ENCODE measurements around the gene EBF3. TPM values are rescaled to one million over a fixed set of nuclear protein-coding genes. Genes with fewer than 3 reads are reported as not detected.

Gene EBF3
- total and polyA plus RNA-seq, 2 experiments from 2014 or later = 0.27 to 0.49 TPM

- Histone ChIP-seq H4K20me1 (replicated peaks; ENCODE audit: insufficient read depth) (no peaks in the 10 kb centered on the region), H3K9me2 (ENCODE audit: insufficient read depth) (no peaks in the 10 kb centered on the region), H3K4me2 (no peak overlapping the region), H3K27me3 (ENCODE audit: insufficient read depth) (no peaks in the 10 kb centered on the region), H3K79me2 (replicated peaks; ENCODE audit: insufficient read depth) (no peaks in the 10 kb centered on the region), H3K4me3 (no peak overlapping the region), H3F3A (replicated peaks; ENCODE audit: low read depth) (no peaks in the 10 kb centered on the region), H3K27ac (ENCODE audit: low read depth) (no peak overlapping the region), H3K4me1 (ENCODE audit: insufficient read depth) (no peaks in the 10 kb centered on the region), H2AFZ (no peak overlapping the region), H3K36me3 (ENCODE audit: insufficient read depth) (no peaks in the 10 kb centered on the region)
- no peak overlapping the region for H3K4me3 Mint-ChIP-seq
- TF ChIP-seq POLR2AphosphoS5 (IDR thresholded peaks at IDR 0.05; ENCODE audit: low read depth) (no peak), ZNF114 (CRISPR knock-in tag; IDR thresholded peaks at IDR 0.05) (no peak)
- ATAC-seq (no peak), DNase-seq (ENCODE audit: low spot score) (no peak)
- no peaks in the 10 kb centered on the region for H3K9me3 Mint-ChIP-seq
- H3K27me3 Mint-ChIP-seq (ENCODE audit: insufficient read depth, low read depth, poor library complexity) = peaks cover 7% of the 10 kb centered on the region
- H3K27ac Mint-ChIP-seq = no peak overlapping the region
- no peaks in the 10 kb centered on the region; the same call in 2 of the 3 replicates for H3K36me3 Mint-ChIP-seq (ENCODE audit: low read depth)
- peaks cover 7% of the 10 kb centered on the region; the same call in 2 of the 3 replicates for H3K4me1 Mint-ChIP-seq
These were observed 84.4 kb downstream of the EBF3 start for GRCh38 chr10:129879655-129880054.

GRCh38 chr10:129878835-129879234, 85.2 kb downstream of the EBF3 start:
- Histone ChIP-seq H4K20me1 (replicated peaks; ENCODE audit: insufficient read depth) (no peaks in the 10 kb centered on the region), H3K27ac (ENCODE audit: low read depth) (no peak overlapping the region), H3K27me3 (ENCODE audit: insufficient read depth) (no peaks in the 10 kb centered on the region), H3K4me3 (no peak overlapping the region), H3K4me1 (ENCODE audit: insufficient read depth) (no peaks in the 10 kb centered on the region), H3K79me2 (replicated peaks; ENCODE audit: insufficient read depth) (no peaks in the 10 kb centered on the region), H2AFZ (no peak overlapping the region), H3F3A (replicated peaks; ENCODE audit: low read depth) (no peaks in the 10 kb centered on the region), H3K4me2 (no peak overlapping the region), H3K9me2 (ENCODE audit: insufficient read depth) (no peaks in the 10 kb centered on the region), H3K36me3 (ENCODE audit: insufficient read depth) (no peaks in the 10 kb centered on the region)
- Mint-ChIP-seq H3K27me3 (ENCODE audit: insufficient read depth, low read depth, poor library complexity) (peaks cover 7% of the 10 kb centered on the region), H3K9me3 (no peaks in the 10 kb centered on the region), H3K4me1 (peaks cover 10% of the 10 kb centered on the region), H3K36me3 (ENCODE audit: low read depth) (no peaks in the 10 kb centered on the region; the same call in 2 of the 3 replicates), H3K4me3 (no peak overlapping the region), H3K27ac (no peak overlapping the region)
- TF ChIP-seq ZNF462 (CRISPR knock-in tag; IDR thresholded peaks at IDR 0.05) (no peak), EZH2phosphoT487 (IDR thresholded peaks at IDR 0.05; ENCODE audit: unreplicated experiment) (no peak), NANOG (IDR thresholded peaks at IDR 0.05; ENCODE audit: borderline replicate concordance) (no peak), ZNF114 (CRISPR knock-in tag; IDR thresholded peaks at IDR 0.05) (no peak), ZNF331 (CRISPR knock-in tag; IDR thresholded peaks at IDR 0.05; ENCODE audit: low read depth) (no peak), EZH2 (IDR thresholded peaks at IDR 0.05; ENCODE audit: low read depth, unreplicated experiment) (no peak), POLR2AphosphoS5 (IDR thresholded peaks at IDR 0.05; ENCODE audit: low read depth) (no peak), CTCF (conservative IDR thresholded peaks at IDR 0.05; ENCODE audit: low read depth in 2 of 2) (no peak)
- no peak for DNase-seq (ENCODE audit: low spot score)
- ATAC-seq = no peak
